H7 (cell line): ENCODE results near the gene ART5. TPM values are rescaled to one million over a fixed set of nuclear protein-coding genes. Genes with fewer than 3 reads are reported as not detected.
"Not testable (repeated sequence)": the region's sequence is repeated elsewhere in the genome, so short reads cannot be mapped to it uniquely, and the experiment has no call there.

Experiments
- DNase-seq: peaks from one replicate; pipeline ENCODE4 v3.0.0; 2012
- H3K27me3 ChIP-seq: 2 replicates; pipeline ENCODE4 v1.6.0; 2011; ENCODE audit warnings: mild to moderate bottlenecking, low read length; ENCODE audit not compliant: control insufficient read depth, insufficient read depth
- H3K36me3 ChIP-seq: replicated peaks from 2 replicates; pipeline ENCODE4 v1.5.1; 2011; ENCODE audit warnings: low read length; ENCODE audit not compliant: control insufficient read depth, insufficient read depth
- H3K4me3 ChIP-seq: 2 replicates; pipeline ENCODE4 v1.5.1; 2011; ENCODE audit warnings: low read depth, mild to moderate bottlenecking, control low read depth, low read length, moderate library complexity; ENCODE audit not compliant: insufficient read depth
- total RNA-seq: library from RNA; depleted of rRNA; stranded (reverse); fragments of >200 nt; shearing (Covaris generic); gene quantifications from 2 replicates; pipeline ENCODE4 v1.2.3, GENCODE V29; 2014; rRNA removed

ART5 gene
- total RNA-seq, 1 experiment from 2014 or later: 6.5 TPM

DNA sequence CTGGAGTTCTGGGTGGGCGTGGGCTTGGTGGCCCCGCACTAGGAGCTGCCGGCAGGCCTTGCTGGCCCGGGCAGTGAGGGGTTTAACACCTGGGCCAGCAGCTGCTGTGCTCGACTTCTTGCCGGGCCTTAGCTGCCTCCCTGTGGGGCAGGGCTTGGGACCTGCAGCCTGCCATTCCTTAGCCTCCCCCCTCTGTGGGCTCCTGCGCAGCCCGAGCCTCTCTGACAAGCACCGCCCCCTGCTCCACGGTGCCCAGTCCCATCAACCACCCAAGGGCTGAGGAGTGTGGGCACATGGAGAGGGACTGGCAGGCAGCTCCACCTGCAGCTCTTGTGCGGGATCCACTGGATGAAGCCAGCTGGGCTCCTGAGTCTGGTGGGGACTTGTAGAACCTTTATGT, 53.0 kb downstream of the ART5 start:
- DNase-seq, H3K4me3 ChIP-seq, H3K27me3 ChIP-seq, H3K36me3 ChIP-seq: not testable (repeated sequence)

Other genes starting within 250 kb of the ART5 start
- 0.07 TPM in 1 of 2 replicates, not detected in the other for gene ART1, start 3.1 kb upstream of the ART5 start, total RNA-seq
- 0.66 and 0.67 TPM in 2 replicates for gene CHRNA10, start 29.4 kb upstream of the ART5 start, total RNA-seq
- 126 and 132 TPM in 2 replicates for gene NUP98, start 155.6 kb upstream of the ART5 start, total RNA-seq
- gene PGAP2, start 166.6 kb upstream of the ART5 start, total RNA-seq: 17.3 and 21.0 TPM in 2 replicates
- 14.9 and 20.2 TPM in 2 replicates for gene RHOG, start 199.0 kb upstream of the ART5 start, total RNA-seq
- 20.8 and 23.6 TPM in 2 replicates for gene STIM1, start 213.7 kb upstream of the ART5 start, total RNA-seq